Left ventricle myocardium inferior (tissue), 1 donor: ENCODE measurements around the gene SMYD3. TPM values are rescaled to one million over a fixed set of nuclear protein-coding genes. Genes with fewer than 3 reads are reported as not detected.

Source experiments
- DNase-seq: peaks from one replicate; pipeline ENCODE4 v3.0.0-alpha.2; 2020
- H3K27ac ChIP-seq: fragments of 200-600 bp; replicated peaks from 2 replicates; pipeline ENCODE4 v1.8.0; 2021
- H3K27me3 ChIP-seq: fragments of 200-600 bp; 2 replicates; pipeline ENCODE4 v1.8.0; 2021; ENCODE audit warnings: low read depth
- H3K36me3 ChIP-seq: fragments of 200-600 bp; 2 replicates; pipeline ENCODE4 v1.8.0; 2021
- H3K4me1 ChIP-seq: fragments of 200-600 bp; 2 replicates; pipeline ENCODE4 v1.8.0; 2021
- H3K4me3 ChIP-seq: fragments of 200-600 bp; 2 replicates; pipeline ENCODE4 v1.8.0; 2021; ENCODE audit warnings: mild to moderate bottlenecking, moderate library complexity
- H3K9me3 ChIP-seq: fragments of 200-600 bp; replicated peaks from 2 replicates; pipeline ENCODE4 v1.8.0; 2021
- intact Hi-C: fragments of 100-400 bp; cut with micrococcal nuclease; formaldehyde crosslinking; loops from one replicate; pipeline ENCODE4 v1.11.0; 2022
- total RNA-seq: library from RNA; stranded (reverse); fragmentation: NEBNext Ultra II Directional; extraction: Animal tissue kit (Norgen Biotek cat#: 25700); gene quantifications from one replicate; pipeline ENCODE4 v1.2.1, GENCODE V29; 2021
- TF ChIP-seq, protein P1 (sequence below): fragments of 200-600 bp; IDR thresholded peaks from 2 replicates; pipeline ENCODE4 v1.8.0; 2021; ENCODE audit warnings: antibody characterized with exemption, mild to moderate bottlenecking, borderline replicate concordance
- donor health status: DM: no; HTN: yes; CAD: no; lungs with severe emphysema.

SMYD3 gene
- total RNA-seq, 1 donor from 2014 or later: 9.9 TPM

DNA sequence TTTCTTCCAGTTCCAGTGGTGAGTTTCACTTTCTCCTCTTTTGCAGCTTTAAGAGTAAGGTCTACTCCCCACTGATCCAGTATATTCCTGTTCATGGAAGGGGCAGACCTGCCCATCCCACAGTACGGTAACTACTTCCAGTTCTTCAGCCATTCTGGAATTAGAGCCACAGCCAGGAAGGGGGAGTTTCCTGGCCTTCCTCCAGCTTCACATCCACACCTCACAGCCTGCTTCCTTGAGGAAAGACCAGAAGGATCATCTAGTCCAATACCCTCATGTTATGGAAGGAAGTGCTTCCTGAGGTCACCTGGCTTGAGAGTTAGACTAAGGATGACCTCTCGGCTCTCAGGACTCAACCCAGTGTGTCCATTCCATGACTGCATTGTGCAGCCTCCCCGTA is 754.5 kb downstream of the SMYD3 start:
- TF ChIP-seq, protein P1, sequence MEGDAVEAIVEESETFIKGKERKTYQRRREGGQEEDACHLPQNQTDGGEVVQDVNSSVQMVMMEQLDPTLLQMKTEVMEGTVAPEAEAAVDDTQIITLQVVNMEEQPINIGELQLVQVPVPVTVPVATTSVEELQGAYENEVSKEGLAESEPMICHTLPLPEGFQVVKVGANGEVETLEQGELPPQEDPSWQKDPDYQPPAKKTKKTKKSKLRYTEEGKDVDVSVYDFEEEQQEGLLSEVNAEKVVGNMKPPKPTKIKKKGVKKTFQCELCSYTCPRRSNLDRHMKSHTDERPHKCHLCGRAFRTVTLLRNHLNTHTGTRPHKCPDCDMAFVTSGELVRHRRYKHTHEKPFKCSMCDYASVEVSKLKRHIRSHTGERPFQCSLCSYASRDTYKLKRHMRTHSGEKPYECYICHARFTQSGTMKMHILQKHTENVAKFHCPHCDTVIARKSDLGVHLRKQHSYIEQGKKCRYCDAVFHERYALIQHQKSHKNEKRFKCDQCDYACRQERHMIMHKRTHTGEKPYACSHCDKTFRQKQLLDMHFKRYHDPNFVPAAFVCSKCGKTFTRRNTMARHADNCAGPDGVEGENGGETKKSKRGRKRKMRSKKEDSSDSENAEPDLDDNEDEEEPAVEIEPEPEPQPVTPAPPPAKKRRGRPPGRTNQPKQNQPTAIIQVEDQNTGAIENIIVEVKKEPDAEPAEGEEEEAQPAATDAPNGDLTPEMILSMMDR: no peak
- intact Hi-C loops: no loop called here
- H3K27me3 ChIP-seq: no peaks in the 10 kb centered on the region
- H3K36me3 ChIP-seq: peaks cover 26% of the 10 kb centered on the region
- H3K9me3 ChIP-seq: peaks cover 37% of the 10 kb centered on the region
- H3K4me1 ChIP-seq: no peaks in the 10 kb centered on the region
- DNase-seq: no peak
- H3K4me3 ChIP-seq: no peak overlapping the region
- no peak overlapping the region for H3K27ac ChIP-seq

DNA sequence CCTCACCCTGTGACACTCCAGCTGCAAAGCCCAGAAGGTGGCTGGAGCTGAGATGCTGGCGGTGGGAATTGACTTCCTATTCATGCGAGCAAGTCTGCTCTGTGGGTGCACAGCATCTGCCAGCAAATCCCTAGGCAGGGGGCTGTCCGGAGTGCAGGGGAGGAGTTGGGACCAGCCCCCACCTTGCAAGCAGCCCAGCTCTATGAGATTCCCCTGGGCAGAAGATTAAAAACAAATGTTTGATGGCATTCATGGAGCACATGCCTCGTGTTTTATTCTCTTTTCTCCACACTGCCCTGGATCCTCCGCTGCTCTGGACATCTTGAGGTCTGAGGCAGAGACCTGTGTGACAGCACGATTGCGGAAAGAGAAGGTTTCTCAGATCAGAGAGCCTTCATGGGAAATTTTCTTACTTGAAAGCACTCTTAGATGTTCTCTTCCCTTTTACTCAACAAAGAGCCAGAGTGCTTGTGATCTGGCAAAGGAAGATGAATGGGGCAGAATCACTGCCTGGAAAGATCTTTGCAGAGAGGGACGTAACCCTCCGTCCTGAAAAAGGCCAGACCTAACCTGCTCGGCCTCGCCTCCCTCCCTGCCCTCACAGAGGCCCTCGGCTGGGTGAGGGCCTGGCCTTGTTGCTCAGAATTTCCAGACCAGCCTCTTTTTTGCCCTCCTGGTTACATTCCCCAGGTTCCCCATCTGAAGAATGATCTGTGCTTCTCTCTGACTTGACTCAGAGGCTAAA is 755.2 kb downstream of the SMYD3 start:
- Histone ChIP-seq H3K9me3 (peaks cover 35% of the 10 kb centered on the region), H3K4me3 (no peak overlapping the region), H3K27me3 (no peaks in the 10 kb centered on the region), H3K27ac (no peak overlapping the region), H3K36me3 (peaks cover 26% of the 10 kb centered on the region), H3K4me1 (no peaks in the 10 kb centered on the region)
- TF ChIP-seq, protein P1: no peak
- intact Hi-C loops: no loop called here
- no peak for DNase-seq

GRCh38 chr1:245751116-245751515 is 756.0 kb downstream of the SMYD3 start:
- Histone ChIP-seq H3K4me1 (no peaks in the 10 kb centered on the region), H3K27ac (no peak overlapping the region), H3K4me3 (no peak overlapping the region), H3K36me3 (peaks cover 26% of the 10 kb centered on the region), H3K9me3 (peaks cover 38% of the 10 kb centered on the region), H3K27me3 (no peaks in the 10 kb centered on the region)
- intact Hi-C loops: no loop called here
- DNase-seq: no peak
- TF ChIP-seq, protein P1: no peak

- Histone ChIP-seq H3K27me3 (no peaks in the 10 kb centered on the region), H3K27ac (no peak overlapping the region), H3K4me3 (no peak overlapping the region), H3K9me3 (peaks cover 30% of the 10 kb centered on the region), H3K4me1 (no peaks in the 10 kb centered on the region), H3K36me3 (peaks cover 22% of the 10 kb centered on the region)
- no peak for DNase-seq
- intact Hi-C loops: no loop called here
- TF ChIP-seq, protein P1: no peak
Measured at GRCh38 chr1:245750261-245750660, 756.8 kb downstream of the SMYD3 start.

GRCh38 chr1:245749053-245749452 is 758.0 kb downstream of the SMYD3 start:
- DNase-seq: no peak
- no peaks in the 10 kb centered on the region for H3K4me1 ChIP-seq
- TF ChIP-seq, protein P1: no peak
- peaks cover 20% of the 10 kb centered on the region for H3K9me3 ChIP-seq
- H3K27ac ChIP-seq: no peak overlapping the region
- H3K4me3 ChIP-seq: no peak overlapping the region
- intact Hi-C loops: no loop called here
- H3K36me3 ChIP-seq: peaks cover 12% of the 10 kb centered on the region
- no peaks in the 10 kb centered on the region for H3K27me3 ChIP-seq
